ENCODE measurements around the gene NSRP1.
"Not testable (repeated sequence)": the region's sequence is repeated elsewhere in the genome, so short reads cannot be mapped to it uniquely, and the experiment has no call there.

The NSRP1 gene

GRCh38 chr17:30116661-30117551, at the start of gene NSRP1:
TSS of gene NSRP1 (plus strand) at chr17:30116816. CDS start at chr17:30116844, 28 bp downstream.
- peak; percentile 81 to 84 for DNase-seq (ENCODE audit: low read depth in 2 of 2)

GRCh38 chr17:30068465-30068864, 48.2 kb upstream of the NSRP1 start:
- no peak for DNase-seq (ENCODE audit: low read depth in 2 of 2)

GRCh38 chr17:30074254-30074653, 42.4 kb upstream of the NSRP1 start:
- no peak for DNase-seq (ENCODE audit: low read depth in 2 of 2)

GRCh38 chr17:30074730-30075129, 41.9 kb upstream of the NSRP1 start:
- DNase-seq (ENCODE audit: low read depth in 2 of 2): no peak

- DNase-seq (ENCODE audit: low read depth in 2 of 2): no peak
Measured at GRCh38 chr17:30082773-30083172, 33.8 kb upstream of the NSRP1 start.

GRCh38 chr17:30084788-30085187, 31.8 kb upstream of the NSRP1 start:
- DNase-seq (ENCODE audit: low read depth in 2 of 2): no peak

GRCh38 chr17:30086896-30087295, 29.7 kb upstream of the NSRP1 start:
- no peak for DNase-seq (ENCODE audit: low read depth in 2 of 2)

- not testable (repeated sequence) for DNase-seq (ENCODE audit: low read depth in 2 of 2)
Measured at GRCh38 chr17:30087431-30087830, 29.2 kb upstream of the NSRP1 start.

GRCh38 chr17:30091121-30091670, 25.4 kb upstream of the NSRP1 start:
- DNase-seq (ENCODE audit: low read depth in 2 of 2): no peak

GRCh38 chr17:30091771-30092170, 24.8 kb upstream of the NSRP1 start:
- DNase-seq (ENCODE audit: low read depth in 2 of 2): no peak

GRCh38 chr17:30092886-30093285, 23.7 kb upstream of the NSRP1 start:
- no peak for DNase-seq (ENCODE audit: low read depth in 2 of 2)

- DNase-seq (ENCODE audit: low read depth in 2 of 2): no peak
Measured at GRCh38 chr17:30093463-30094147, 23.0 kb upstream of the NSRP1 start.

- DNase-seq (ENCODE audit: low read depth in 2 of 2): no peak
Measured at GRCh38 chr17:30095507-30096244, 20.9 kb upstream of the NSRP1 start.

GRCh38 chr17:30101686-30102390, 14.8 kb upstream of the NSRP1 start:
- no peak for DNase-seq (ENCODE audit: low read depth in 2 of 2)

- DNase-seq (ENCODE audit: low read depth in 2 of 2): no peak
Measured at GRCh38 chr17:30103921-30104320, 12.7 kb upstream of the NSRP1 start.

GRCh38 chr17:30104575-30105339, 11.9 kb upstream of the NSRP1 start:
- DNase-seq (ENCODE audit: low read depth in 2 of 2): peak; percentile 39 to 54

- no peak for DNase-seq (ENCODE audit: low read depth in 2 of 2)
Measured at GRCh38 chr17:30112794-30113193, 3.8 kb upstream of the NSRP1 start.

- no peak for DNase-seq (ENCODE audit: low read depth in 2 of 2)
Measured at GRCh38 chr17:30113213-30113612, 3.4 kb upstream of the NSRP1 start.

- DNase-seq (ENCODE audit: low read depth in 2 of 2): no peak
Measured at GRCh38 chr17:30116345-30116660, 313 bp upstream of the NSRP1 start.

- no peak for DNase-seq (ENCODE audit: low read depth in 2 of 2)
Measured at GRCh38 chr17:30117675-30118081, 1.1 kb downstream of the NSRP1 start.

- DNase-seq (ENCODE audit: low read depth in 2 of 2): not testable (repeated sequence)
Measured at GRCh38 chr17:30118635-30119034, 2.0 kb downstream of the NSRP1 start.

All from stimulated activated CD8-positive, alpha-beta memory T cell treated with anti-CD3 and anti-CD28 coated beads, Interleukin-7, amount 100 ng/mL, for 1 hour (primary cell).